Germinal center (tissue), 1 donor: Measurements from ENCODE around the gene PHYKPL.
A peak's percentile ranks its signal among the peaks of the same experiment; 100 is the strongest.
"Not testable (repeated sequence)": the region's sequence is repeated elsewhere in the genome, so short reads cannot be mapped to it uniquely, and the experiment has no call there.

ENCODE experiments used
- DNase-seq: peaks from one replicate; pipeline ENCODE4 v3.0.0; 2012; ENCODE audit warnings: mixed read lengths, low spot score

Gene PHYKPL

DNA sequence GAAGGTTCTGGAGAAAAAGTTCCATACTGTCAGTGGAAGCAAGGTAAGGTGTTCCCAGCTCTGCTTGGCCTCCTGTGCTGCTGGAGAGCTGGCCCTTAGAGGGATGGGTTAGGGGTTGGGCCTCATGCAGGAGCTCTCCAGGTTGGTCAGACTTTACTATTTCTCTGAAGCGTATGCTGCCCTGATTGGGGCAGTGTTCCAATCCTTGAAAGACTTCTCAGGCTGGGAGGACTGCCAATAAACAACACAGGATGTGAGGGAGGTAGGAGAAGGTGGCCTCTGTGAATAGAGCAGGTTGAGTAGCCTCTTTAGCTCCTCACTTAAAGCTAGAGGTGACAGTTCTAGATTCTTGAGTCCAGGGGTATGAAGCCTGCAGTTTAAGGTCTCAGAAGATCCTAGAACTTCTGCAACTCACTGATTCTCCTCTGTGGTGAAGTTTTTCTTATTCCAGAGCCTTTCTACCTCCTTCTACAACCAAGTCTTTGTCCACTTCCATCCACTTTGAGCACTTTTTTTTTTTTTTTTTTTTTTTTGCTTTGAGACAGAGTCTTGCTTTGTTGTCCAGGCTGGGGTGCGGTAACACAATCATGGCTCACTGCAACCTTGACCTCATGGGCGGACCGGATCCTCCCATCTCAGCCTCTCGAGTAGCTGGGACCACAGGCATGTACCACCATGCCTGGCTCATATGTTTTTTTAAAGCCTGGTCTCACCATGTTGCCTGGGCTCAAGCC lies 25.3 kb downstream of the PHYKPL start:
- DNase-seq, result no peak

DNA sequence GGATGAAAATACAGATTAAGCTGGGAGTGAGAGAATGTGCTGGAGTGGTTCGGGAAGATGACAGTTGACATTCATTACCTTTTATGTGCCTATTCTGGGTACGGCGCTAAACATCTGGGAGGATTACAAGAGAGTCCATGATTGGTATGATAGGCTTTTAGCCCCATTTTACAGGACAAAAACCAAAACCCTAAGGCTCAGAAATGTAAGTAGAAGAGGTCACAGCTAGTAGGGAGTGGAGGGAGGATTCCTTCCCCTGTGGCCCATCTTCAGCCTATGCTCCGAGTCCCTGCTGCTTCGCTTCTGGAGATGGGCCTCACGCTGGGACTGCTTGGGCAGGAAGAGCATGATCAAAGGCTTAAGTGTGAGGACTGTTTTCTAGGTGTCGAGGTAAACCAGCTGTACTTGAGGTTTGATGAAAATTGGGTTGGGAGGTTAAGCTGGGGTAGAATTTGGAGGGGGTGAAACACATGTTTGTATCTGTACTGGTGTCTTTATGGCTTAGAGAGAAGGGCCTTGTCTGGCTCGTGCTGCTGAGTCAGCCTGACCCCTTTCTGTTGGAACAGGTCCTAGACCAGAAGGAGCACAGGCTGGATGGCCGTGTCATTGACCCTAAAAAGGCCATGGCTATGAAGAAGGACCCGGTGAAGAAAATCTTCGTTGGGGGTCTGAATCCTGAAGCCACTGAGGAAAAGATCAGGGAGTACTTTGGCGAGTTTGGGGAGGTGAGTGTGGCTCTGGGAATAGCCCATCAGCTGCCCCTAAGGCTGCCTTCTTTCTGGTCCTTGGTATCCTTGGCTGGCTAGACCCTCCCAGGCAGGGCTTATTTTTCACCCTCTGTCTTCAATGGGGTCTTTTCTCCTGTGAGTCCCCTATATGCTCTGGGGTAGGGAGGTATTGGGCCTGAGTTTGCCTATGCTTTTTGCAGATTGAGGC lies 26.2 kb downstream of the PHYKPL start:
- DNase-seq, result no peak

DNA sequence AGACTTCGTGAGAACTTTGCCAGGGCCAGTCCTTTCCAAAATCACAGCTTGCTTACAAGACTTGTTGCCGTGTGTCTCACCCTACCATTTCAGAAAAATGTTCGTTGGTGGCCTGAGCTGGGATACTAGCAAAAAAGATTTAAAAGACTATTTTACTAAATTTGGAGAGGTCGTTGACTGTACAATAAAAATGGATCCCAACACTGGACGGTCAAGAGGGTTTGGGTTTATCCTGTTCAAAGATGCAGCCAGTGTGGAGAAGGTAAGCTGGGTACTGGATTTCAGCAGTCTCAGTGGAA lies 26.9 kb downstream of the PHYKPL start:
- no peak for DNase-seq

DNA sequence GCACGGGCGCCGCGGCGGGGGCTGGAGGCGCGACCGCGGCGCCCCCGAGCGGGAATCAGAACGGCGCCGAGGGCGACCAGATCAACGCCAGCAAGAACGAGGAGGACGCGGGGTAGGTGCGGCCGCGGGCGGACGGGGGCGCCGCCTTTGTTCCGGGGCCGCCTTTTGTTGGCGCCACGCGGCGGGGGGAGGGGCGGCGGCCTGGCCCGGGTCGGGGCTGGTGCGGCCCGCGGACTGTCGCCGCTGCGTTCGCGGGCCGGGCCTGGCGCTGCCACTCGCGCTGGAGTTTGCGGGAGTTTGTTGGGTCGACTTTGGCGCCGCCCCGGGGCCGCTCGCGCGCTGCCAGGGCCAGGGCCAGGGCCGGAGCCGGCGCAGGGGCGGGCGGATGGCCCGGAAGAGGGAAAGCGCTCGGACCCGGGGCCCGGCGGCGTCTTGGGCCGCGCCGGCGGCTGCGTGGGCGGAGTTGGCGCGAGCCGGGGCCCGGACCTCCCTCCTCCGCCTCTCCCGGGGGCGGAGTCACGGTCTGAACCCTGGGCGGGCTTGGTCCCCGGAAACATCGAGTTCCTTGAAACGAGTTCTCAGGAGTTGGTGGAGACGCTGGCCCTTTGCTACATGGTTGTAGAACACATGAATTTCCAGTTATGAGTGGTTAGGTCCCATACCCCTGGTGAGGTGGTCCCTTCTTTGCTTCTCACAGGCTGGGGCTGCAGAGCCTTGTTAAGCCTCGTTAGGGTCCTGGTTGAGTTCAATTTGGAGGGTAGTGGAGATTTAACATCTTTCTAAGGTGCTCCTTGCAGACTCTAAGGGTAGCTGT lies 27.5 kb downstream of the PHYKPL start:
- peak; percentile 91 for DNase-seq

DNA sequence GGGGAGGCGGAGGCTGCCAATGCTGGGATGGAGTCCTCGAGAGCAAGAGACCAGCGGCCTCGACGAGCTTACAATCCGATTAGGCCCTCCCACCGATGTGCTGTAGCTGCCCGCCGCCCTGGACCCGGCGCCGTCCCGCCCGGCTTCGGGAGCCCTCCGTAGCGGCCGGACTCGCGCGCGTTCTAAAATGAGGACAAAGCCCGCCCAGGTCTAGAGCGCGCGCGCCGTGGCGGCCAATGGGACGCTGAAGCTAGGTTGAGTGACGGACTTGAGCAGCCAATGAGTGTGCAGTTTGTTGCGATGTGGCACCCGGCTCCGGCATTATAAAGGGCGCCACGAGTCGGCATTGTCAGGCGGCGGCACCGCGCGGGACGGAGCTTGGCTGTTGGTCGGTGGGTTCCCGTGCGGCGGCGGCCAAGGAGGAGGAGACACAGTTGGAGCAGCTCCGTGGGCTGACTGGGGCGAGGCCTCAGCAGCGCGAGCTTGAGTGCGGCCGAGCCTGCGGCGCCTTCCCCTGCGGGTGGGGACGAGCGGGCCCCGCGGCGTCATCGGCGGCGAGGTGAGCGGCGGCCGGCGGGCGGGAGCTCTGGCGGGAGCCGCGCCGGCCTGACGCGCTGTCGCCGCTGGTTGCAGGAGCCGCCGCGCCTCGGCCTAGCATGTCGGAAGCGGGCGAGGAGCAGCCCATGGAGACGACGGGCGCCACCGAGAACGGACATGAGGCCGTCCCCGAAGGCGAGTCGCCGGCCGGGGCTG lies 28.2 kb downstream of the PHYKPL start, which contains the start of gene HNRNPAB:
Gene HNRNPAB (plus strand): TSS at position 352 of the 753 bp plus-strand sequence. CDS start 305 bp downstream, at position 657.
- peak; percentile 100 for DNase-seq

DNA sequence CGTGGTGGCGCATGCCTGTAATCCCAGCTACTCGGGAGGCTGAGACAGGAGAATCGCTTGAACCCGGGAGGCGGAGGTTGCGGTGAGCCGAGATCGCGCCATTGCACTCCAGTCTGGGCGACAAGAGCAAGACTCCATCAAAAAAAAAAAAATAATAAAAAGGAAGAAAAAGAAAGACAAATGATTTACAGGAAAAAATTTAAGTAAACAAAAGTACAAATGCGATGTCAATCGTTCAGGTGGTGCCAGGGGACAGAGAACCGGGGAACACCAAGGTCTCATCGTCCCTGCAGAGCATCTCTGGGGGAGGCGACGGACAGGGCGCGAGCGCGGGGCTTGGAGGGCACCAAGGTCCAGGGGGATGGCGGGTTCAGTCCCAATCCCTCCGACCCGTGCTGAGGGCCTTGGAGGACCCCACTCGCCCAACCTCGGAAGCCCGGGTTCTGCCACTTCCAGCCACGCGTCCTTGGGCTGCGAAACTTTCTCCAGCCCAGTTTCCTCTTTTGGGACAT lies 28.9 kb downstream of the PHYKPL start:
- no peak for DNase-seq

DNA sequence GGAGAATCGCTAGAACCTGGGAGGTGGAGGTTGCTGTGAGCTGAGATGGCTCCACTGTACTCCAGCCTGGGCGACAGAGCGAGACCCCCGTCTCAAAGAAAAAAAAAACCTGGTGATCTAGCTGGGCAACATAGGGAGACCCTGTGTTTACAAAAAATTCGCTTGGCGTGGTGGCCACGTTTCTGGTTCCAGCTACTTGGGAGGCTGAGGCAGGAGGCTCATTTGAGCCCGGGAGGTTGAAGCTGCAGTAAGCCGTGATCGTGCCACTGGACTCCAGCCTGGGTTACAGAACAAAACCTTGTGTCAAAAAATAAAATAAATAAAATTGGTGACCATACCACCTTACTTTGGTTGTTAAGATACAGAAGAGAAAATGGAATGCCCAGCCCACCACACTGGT lies 30.1 kb downstream of the PHYKPL start:
- DNase-seq, result no peak

DNA sequence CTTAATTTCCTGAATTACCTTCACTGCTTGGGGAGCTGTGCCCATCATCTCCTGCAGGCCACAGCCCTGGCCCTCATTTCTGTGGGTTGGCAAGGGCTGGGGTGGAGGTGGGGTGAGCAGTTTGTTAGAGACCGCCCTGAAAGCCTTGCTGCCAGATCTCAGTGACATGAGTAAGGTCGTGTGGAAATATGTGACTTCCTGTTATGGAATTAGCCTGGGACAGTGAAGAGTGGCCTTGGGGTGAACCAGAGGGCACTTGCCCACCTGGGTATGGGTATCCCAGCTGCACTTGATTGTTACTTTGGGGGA lies 30.7 kb downstream of the PHYKPL start:
- no peak for DNase-seq

DNA sequence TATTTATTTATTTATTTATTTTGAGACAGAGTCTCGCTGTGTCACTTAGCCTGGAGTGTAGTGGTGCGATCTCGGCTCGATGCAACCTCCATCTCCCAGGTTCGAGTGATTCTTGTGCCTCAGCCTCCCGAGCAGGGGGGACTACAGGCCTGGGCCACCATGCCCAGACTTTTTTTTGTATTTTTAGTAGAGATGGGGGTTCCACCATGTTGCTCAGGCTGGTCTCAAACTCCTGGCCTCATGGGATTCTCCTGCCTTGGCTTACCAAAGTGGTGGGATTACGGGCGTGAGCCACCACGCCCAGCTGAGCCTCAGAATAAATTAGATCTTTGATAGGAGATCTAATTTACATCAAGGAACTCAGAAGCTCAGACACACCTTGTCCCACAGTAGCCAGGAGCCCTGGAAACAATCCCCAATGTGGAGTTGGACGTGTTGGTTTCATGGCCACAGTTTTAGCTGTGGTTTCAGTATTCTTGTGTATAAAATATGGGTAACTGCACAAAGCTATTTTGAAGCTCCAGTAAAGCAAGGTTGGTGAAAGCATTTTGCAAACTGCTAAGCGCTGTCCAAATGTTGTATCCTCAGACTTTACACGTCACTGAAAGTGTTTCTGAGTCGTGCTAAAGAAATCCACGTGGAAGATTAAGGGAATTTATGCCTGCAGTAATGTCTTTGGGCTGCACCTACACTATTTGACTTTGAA lies 31.2 kb downstream of the PHYKPL start:
- no peak for DNase-seq

DNA sequence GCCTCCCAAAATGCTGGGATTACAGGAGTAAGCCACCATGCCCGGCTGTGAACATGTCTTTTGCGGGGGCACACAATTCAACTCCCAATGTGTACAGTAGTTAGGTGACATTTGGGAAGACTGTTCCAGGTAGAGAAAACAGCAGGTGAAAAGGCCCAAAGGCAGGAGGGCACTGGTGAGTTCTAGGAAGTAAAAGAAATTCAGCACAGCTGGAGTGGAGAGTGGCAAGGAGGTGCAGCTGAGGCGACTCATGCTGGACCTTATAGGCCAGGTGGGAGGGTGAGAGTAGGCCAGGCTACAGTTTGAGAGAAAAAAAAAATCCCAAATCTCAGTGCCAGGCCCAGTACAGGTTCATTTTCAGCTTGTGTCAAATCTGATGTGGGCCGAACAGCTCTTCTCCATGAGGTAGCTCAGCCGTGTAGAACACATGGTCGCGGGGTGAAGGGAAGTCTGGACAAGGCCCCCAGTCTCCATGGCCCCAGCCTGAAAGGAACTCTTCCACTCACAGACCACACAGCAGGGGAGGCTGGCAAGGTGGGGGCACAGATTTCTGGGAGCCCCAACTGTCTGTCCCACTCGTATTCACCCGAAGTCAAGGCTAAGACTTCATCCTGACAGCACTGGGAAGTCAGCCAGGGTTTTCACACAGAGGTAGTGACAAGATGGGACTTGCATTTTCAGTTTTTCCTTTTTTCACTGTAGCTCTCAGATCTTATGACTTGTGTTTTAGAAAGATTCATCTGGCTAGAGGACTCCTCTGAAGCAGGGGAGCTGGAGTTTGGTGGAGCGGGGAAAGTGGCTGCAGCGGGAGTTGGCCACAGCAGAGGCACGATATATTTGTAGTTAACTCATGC lies 32.8 kb downstream of the PHYKPL start:
- no peak for DNase-seq

DNA sequence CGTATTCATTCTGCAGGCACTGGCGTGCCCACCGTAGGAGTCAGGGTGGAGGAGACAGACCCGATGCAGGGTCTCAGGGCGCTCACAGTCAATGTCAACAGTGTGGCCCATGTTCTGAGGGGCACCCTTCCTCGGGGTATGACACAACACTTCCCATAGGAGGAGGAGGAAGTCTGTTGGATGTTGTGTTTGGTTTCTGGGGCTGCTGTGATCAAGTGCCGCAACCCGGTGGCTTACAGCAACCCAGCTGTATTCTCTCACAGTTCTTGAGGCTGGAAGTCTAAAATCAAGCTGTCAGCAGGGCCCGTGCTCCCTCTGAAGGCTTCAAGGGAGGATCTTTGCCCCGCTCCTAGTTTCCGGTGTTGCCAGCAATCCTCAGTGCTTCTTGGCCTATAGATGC lies 33.9 kb downstream of the PHYKPL start:
- DNase-seq, result no peak

DNA sequence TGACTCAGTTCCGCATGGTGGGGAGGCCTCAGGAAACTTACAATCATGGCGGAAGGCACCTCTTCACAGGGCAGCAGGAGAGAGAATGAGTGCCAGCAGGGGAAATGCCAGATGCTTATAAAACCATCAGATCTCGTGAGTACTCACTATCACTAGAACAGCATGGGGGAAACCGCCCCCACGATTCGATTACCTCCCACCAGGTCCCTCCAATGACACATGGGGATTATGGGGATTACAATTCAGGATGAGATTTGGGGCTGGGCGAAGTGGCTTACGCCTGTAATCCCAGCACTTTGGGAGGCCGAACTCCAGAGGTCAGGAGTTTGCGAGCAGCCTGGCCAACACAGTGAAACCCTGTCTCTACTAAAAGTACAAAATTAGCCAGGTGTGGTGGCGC lies 34.5 kb downstream of the PHYKPL start:
- DNase-seq, result not testable (repeated sequence)

DNA sequence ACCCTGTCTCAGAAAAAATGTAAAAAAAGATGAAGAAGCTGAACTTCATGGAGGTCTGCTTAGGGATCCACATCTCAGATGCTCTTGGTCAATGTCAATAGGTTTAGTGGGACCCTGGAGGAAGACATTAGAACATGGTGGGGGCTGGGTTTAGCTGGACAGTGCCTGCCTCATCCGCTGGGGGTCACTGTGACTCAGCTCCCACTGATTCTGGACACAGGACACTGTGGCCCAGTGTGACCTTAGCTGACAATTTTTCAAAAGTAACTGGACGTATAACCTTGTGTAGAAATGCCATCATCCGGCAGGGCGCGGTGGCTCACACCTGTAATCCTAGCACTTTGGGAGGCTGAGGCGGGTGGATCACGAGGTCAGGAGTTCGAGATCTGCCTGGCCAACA lies 35.6 kb downstream of the PHYKPL start:
- no peak for DNase-seq

DNA sequence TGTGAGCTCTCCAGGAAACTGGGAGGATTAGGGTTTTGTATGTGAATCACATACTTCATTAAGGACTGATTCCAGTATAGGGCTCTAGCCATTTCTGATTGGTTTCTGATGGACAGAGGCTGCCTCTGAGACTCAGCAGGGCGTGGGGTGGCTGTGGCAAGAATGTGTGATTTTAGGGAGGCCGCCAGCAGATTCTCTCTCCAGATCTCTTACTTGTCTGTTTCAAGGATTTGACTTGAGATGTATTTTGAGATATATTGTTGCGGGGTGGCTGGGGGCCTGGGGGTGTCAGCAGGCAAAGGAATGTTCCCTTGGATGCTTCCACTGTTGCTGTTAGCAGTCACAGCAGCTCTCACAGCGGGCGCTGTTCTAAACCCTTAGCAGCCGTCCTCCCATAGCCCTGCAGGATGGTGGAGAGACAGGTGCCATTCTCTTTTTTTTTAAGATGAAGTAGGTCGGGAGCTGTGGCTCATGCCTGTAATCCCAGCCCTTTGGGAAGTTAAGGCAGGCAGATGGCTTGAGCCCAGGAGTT lies 36.3 kb downstream of the PHYKPL start:
- DNase-seq, result no peak

DNA sequence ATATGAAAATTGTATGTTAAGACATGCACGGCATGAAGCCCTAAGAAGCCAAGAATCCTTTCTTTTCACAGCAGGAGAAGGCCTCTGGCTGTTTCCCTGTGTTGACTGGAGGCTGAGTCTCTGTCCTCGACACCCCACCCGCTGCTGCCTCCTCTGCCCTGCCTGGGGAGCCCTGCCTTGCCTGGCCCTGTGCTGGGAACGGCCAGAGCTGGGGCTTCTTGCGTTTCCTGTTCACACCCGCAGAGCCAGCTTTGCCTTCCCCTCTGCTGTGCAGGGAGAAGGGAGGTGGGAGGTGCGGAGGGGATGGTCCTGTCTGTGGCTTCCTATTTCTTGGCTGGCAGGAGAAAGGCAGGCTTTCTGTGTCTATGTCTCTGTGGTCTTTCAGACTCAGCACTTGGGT lies 38.6 kb downstream of the PHYKPL start:
- DNase-seq, result no peak

DNA sequence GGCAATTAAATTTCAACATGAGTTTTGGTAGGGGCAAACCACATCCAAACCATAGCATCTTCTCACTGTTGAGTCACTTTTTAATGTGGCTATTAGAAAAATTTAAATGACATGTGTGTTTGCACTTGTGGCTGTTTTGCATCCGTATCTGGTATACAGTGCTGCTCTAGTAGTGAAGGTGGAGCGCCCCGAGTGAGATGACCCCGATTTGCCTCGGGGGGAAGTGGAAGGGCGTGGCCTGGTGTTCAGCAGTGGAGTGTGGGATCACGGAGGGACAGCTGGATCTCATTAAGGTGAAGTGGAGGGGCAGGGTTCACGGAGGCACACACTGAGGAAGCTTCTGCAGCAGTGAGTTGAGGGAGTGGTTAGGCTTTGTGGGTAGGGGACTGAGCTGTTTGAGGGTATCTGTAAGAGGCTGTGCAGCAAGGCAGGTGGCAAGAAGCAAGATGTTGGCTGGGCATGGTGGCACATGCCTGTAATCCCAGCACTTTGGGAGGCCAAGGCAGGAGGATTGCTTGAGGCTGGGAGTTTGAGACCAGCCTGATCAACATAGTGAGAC lies 39.3 kb downstream of the PHYKPL start:
- DNase-seq, result no peak

DNA sequence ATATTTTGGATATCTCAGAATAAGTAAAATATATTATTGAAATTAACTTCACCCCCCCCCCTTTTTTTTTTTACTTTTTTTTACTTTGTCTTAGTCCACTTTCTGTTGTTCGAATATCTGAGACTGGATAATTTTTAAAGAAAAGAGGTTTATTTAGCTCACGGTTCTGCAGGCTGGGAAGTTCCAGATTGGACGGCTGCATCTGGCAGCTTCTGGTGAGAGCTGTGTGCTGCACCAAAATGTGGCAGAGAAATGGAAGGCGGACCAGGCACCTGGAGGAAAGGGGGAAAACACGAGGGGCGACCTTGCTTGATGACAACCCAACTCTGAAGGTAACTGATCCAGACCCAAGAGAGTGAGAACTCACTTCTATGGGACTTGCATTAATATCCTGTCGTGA lies 39.8 kb downstream of the PHYKPL start:
- no peak for DNase-seq

DNA sequence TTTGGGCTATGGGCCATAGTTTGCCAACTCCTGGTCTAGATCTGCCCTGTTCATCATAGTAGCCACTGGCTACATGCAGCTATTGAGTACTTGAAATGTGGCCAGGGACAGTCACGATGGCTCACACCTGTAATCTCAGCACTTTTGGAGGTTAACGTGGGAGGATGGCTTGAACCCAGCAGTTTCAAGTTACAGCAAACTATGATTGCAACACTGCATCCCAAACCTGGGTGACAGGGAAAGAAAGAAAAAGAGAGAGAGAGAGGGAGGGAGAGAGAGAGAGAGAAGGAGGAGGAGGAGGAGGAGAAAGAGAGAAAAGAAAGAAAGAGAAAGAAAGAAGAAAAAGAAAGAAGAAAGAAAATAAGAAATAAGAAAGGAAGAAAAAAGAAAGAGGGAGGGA lies 40.4 kb downstream of the PHYKPL start:
- no peak for DNase-seq

DNA sequence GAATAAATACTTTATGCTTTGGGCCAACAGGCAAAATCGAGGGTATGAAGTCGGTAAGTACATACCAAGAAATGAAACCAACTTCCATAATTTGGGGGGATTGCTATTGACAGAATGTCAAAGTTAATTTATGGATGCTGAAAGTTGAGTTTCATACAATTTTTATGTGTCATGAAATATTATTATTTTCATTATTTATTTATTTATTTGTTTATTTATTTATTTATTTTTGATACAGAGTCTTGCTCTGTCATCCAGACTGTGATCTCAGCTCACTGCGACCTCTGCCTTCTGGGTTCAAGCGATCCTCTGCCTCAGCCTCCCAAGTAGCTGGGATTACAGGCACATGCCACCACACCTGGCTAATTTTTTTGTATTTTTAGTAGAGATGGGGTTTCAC lies 40.9 kb downstream of the PHYKPL start:
- no peak for DNase-seq

DNA sequence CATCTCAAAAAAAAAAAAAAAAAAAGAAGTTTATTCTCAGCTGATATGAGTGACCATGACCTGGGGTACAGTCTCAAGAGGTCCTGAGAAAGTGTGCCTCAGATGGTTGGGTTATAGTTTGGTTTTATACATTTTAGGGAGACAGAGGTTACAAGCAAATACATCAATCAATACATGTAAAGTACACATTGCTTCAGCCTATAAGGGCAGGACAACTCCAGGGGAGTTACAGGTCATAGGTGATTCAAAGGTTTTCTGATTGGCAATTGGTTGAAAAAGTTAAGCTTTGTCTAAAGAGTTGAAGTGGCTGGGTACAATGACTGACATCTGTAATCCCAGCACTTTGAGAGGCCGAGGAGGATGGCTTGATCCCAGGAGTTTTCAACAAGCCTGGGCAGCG lies 43.2 kb downstream of the PHYKPL start:
- no peak for DNase-seq
